NCI-H345 (cell line): ENCODE data around the gene ZNF441.
A peak's percentile ranks its signal among the peaks of the same experiment; 100 is the strongest.
"Not testable (repeated sequence)": the region's sequence is repeated elsewhere in the genome, so short reads cannot be mapped to it uniquely, and the experiment has no call there.

ENCODE experiments used
- DNase-seq: peaks from one replicate; lab custom pipeline; 2025; lab: John Stamatoyannopoulos, UW

The ZNF441 gene

GRCh38 chr19:11766597-11767591, at the start of gene ZNF441:
Gene ZNF441 (plus strand): TSS chr19:11767000. CDS start chr19:11767194, 194 bp downstream.
- DNase-seq: peak; percentile 76

DNA sequence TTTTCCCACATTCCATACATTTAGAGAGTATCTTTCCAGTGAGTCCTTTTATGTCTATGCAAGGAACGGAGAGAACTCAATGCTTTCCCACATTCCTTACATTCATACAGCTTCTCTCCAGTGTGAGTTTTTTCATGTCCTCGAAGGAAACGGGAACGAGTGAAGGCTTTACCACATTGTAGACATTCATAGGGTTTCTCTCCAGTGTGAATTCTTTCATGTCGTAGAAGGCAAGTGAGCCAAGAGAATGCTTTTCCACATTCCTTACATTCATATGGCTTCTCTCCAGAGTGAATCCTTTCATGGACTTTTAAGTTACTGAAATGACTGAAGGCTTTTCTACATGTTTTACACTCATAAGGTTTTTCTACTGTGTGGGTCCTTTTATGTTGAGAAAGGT, 45.1 kb upstream of the ZNF441 start:
- DNase-seq: no peak

- no peak for DNase-seq
Measured at GRCh38 chr19:11722414-11722813, 44.4 kb upstream of the ZNF441 start.

- no peak for DNase-seq
Measured at GRCh38 chr19:11729586-11729985, 37.2 kb upstream of the ZNF441 start.

DNA sequence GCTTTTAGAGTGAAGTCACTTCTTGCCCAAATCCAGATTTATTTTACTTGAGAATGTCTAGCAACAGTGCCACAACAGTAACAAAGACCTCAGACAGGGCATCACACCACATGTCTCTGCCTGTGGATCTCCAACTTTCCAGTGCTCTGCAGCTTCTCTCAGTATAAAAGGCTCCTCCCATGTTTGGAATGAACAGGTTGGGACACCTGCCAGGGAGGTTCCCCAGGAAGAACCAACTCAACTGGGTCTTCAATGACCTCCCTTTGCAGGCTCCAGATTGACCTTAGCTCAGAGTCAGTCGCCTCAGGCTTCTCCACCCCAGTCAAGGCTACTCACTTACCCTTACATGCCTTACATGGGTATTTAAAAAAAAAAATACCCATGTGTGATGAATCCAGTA, 31.4 kb upstream of the ZNF441 start:
- no peak for DNase-seq

- DNase-seq: no peak
Measured at GRCh38 chr19:11736696-11737095, 30.1 kb upstream of the ZNF441 start.

- no peak for DNase-seq
Measured at GRCh38 chr19:11737964-11738745, 28.6 kb upstream of the ZNF441 start.

DNA sequence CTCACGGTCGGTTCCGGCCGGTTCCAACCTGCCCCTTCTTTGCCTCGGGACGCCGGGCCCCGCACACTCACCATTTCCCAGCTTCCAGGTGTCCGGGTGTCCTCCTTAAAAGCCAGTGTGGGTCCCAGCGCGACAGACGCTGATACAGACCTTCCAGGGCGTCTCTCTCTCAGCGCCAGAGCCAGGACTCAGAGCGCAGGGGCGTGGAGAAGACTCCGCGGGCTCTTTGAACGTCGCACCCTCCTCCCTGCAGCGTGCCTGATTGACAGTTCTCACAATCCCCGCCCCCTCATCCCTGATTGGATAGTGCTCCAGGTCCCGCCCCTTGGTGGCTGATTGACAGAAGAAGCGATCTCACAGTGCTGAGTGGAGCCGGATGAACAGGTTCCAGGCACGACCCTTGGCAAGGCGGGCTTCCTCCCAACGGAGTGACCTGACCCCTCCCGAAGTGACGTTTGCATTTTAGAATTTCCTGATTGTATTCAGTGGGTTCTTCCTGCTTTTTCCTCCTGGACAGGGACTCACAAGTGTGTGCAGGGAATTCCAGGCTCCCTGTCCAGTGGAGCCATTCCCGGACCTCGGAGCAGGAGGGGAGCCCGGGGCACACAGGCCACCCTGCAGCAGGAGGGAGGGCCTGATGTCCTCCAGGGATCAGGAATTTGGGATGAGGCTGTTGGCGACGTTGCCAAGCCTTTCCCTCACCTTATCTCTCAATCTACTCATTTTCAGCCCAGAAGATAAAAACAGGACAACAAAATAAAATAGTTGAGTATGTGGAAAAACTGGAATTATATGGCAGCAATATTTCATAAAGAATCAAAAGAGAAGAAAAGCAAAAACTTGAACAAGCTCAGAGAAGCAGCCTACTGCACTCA, 27.8 kb upstream of the ZNF441 start, which contains the start of gene ZNF823:
TSS of gene ZNF823 (minus strand) at position 201 of the 875 bp plus-strand sequence. CDS start at position 74, 127 bp downstream.
- peak; percentile 88 for DNase-seq

- DNase-seq: no peak
Measured at GRCh38 chr19:11745869-11746268, 20.9 kb upstream of the ZNF441 start.

GRCh38 chr19:11747277-11747676, 19.5 kb upstream of the ZNF441 start:
- no peak for DNase-seq

DNA sequence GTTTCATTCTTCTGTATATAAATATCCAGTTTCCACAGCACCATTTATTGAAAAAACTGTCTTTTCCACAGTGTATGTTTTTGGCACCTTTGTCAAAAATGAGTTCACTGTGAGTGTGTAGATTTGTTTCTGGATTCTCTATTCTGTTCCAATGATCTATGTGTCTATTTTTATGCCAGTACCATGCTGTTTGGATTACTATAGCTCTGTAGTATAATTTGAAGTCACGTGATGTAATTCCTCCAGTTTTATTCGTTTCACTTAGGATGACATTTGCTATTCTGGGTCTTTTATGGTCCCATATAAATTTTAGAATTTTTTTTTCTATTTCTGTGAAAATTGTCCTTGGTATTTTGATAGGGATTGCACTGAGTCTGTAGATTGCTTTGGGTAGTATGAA, 17.0 kb upstream of the ZNF441 start:
- no peak for DNase-seq

GRCh38 chr19:11752244-11752736, 14.5 kb upstream of the ZNF441 start:
- DNase-seq: no peak

GRCh38 chr19:11754663-11755062, 12.1 kb upstream of the ZNF441 start:
- no peak for DNase-seq

DNA sequence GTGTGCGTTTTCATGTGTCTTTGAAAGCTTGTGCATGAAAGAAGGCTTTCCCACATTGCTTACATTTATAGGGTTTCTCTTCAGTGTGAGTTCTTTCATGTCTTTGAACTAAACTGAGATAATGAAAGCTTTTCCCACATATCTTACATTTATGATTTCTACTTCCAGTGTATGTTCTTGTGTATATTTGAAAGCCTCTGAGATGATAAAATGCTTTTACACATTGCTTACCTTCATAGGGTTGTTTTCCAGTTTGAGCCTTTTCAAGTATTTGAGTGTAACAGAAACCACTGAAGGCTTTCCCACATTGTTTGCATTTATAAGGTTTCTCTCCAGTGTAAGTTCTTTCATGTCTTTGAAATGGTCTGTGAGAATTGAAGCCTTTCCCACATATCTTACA, 9.8 kb upstream of the ZNF441 start:
- no peak for DNase-seq

DNA sequence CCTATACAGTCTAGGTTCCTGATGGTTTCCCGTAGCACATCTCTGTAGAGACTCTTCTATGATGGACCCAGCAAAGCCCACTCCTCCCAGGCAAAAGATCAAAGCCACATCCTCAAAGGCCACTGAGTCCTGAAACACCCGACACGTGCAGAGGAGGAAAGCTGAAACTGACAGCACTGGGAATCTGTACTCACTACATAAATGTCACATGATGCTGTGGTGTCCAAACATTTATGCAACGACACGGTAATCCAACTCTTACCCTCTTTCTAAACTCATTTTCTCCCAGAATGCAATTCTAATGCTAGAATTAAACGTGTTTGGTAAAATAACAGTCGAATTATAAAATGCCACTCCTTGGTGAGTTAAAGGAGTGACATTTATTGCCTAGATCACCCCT, 7.0 kb upstream of the ZNF441 start:
- no peak for DNase-seq

GRCh38 chr19:11763117-11763516, 3.7 kb upstream of the ZNF441 start:
- no peak for DNase-seq

- DNase-seq: no peak
Measured at GRCh38 chr19:11763611-11764010, 3.2 kb upstream of the ZNF441 start.

- DNase-seq: no peak
Measured at GRCh38 chr19:11767633-11768133, 883 bp downstream of the ZNF441 start.

- no peak for DNase-seq
Measured at GRCh38 chr19:11769995-11770394, 3.2 kb downstream of the ZNF441 start.

DNA sequence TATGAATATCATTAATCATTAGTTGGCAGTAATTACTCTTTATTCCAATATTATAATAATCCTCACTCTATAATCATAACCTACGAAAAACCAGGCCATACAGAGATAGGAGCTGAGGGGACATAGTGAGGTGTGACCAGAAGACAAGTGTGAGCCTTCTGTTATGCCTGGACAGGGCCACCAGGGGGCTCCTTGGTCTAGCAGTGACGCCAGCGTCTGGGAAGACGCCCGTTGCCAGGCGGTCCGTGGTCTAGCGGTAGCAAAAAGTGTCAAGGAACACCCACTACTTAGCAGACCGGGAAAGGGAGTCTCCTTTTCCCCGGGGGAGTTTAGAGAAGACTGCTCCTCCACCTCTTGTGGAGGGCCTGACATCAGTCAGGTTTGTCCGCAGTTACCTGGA, 4.7 kb downstream of the ZNF441 start:
- DNase-seq: not testable (repeated sequence)

- DNase-seq: not testable (repeated sequence)
Measured at GRCh38 chr19:11776669-11777068, 9.9 kb downstream of the ZNF441 start.
